GM15510 (cell line): ENCODE measurements around the gene PPL.

Experiments used
- POLR2A ChIP-seq: IDR thresholded peaks from 3 replicates; pipeline ENCODE4 v1.6.1; 2011; ENCODE audit warnings: borderline replicate concordance; ENCODE audit not compliant: insufficient read length; ENCODE audit errors: extremely low read depth

PPL gene

GRCh38 chr16:4859900-4860255, 77.1 kb downstream of the PPL start:
- TF ChIP-seq POLR2A: no peak

GRCh38 chr16:4859190-4859899, 77.6 kb downstream of the PPL start:
- no peak for TF ChIP-seq POLR2A

- no peak for TF ChIP-seq POLR2A
These were observed 81.1 kb downstream of the PPL start for GRCh38 chr16:4855804-4856203.

DNA sequence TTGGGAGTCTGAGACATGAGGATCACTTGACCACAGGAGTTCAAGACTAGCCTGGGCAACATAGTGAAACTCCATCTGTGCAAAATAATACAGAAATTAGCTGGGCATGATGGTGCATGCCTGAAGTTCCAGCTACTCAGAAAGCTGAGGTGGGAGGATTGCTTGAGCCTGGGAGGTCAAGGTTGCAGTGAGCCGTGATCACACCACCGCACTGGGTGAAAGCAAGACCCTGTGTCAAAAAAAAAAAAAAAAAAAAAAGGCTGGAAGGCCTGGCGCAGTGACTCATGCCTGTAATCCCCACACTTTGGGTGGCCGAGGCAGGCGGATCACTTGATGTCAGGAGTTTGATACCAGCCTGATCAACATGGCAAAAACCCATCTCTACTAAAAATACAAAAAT, 81.6 kb downstream of the PPL start:
- no peak for TF ChIP-seq POLR2A

DNA sequence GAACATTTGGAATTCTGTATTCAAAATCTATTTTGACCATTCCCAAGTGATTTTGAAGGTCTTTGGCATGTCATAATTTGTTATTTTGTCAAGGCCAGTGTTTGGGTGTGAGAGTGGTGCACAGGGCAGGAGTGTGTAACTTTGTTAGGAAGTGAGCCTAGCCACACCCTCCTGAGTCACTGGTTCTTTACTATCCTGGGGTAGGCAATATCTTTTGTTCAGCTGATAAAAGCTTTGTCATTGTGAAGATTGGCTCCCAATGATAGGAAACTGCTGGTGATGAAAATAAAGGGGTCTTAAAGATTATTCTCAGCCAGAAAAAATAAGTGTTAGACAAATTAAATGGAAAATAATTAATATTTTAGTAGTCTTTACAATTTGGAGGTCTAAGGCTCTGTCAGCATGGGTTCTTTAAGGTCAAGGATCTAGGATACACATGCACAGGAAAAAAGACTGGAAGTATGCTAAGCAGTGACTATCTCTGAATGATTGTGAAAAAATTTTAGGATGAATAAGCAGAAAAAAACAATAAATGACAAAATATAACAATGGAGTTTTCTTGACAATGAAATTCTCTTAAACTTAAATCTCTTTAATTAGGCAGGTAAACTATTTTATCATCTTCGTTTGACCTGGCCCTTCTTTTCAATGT, 84.6 kb downstream of the PPL start:
- no peak for TF ChIP-seq POLR2A

DNA sequence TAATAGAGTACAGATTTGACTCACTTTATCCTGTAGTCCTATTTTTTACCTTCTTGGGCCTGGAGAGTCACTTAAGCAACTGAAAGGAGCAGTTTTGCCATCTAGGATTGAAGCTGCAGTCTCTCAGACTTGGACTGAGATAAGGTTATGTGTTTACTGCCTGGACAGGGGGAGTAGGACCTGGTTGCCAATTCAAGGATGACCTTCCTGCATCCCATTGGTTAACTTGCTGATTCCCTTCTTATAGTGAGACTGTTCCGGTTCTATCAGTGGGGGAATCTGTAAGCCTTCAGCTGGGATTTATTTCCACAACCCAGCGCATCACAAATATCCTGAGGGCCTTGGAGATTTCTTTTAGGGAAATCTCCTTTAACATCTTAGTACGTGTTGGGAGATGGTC, 86.7 kb downstream of the PPL start:
- no peak for TF ChIP-seq POLR2A

DNA sequence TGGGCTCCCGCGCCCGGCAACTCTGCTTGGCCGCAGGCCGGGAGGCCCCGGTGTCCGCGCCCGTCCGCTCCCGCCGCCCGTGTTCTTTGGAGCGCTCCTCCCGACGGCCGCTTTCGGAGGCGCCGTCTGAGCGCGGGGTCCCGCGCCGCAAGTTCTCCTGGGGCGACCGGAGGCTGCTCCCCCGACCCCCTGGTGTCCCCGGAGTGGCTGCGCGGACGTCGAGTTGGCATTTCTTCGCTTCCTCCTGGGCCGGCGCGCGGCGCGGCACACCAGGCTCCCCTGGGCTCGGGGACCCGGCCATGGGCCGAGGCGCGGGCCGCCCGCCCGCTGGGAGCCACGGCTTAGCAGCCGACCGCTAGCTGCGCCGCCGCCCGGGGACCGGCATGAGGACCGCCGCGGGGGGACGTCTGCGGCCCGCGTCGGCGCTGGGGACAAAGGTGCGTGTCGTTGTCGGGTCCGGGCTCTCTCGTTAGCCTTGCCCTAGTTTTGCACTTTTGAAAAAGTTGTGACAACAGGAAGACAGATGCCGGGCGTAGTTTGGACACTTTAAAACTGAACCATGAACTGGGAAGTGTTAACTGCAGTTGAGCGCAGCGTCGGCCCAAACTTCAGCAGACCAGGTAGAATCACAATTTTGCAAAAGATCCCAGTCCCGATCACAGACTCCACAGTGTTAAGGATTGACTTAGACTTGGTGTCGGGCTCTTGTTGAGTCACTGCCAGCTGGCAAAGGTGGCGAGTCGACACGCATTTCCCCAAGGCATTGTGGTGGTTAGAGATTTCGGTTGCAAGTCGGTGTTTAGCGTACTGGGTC, 89.0 kb downstream of the PPL start:
- TF ChIP-seq POLR2A: no peak

DNA sequence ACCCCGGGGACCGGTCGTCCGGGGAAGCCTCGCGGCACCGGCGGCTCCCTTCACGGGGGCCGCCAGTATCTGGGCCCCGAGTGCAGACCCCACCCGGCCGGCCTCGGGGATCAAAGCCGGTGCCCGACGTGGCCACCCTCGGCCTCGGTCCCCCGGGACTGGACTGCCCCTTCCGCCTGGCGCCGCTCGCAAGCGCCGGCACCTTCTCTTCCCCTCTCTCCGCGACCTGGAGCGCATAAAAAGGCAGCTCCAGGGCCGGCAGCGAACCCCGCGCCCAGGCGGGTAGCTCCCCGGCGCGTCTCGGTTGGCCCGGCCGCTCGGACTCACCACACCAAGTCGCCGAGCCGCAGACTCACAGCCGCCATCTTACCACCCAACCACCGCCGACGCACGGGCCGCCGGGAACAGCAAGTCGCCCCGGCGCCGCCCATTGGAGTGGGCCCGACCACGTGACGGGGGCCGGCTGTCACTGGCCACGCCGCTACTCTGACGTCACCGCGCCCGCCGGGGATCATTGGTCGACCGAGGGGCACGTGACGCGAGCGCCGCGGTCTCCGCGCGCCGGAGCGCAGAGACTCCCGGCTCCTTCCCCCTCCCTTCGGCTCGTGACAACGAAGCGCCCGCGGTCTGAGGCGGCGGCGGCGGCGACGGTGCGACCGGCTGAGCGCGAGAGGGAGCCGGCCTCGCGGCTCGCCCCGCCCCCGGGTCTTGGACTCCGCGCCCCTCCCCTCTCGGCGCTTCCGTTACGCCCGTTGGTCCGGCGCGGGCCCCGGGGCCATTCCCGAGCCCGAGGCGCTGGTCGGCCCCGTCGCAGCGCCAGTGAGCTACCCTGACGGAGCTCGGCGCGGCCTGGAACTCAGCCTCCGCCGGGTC, 89.8 kb downstream of the PPL start, which contains the start of the genes GLYR1 and UBN1:
TSS of gene GLYR1 (minus strand) at position 388 of the 873 bp plus-strand sequence. CDS start at position 365, 23 bp downstream.
TSS of gene UBN1 (plus strand) at position 581 of the 873 bp plus-strand sequence. CDS start 5,437 bp downstream, outside the sequence.
- peak; percentile 94 for TF ChIP-seq POLR2A

GRCh38 chr16:4846503-4846900, 90.4 kb downstream of the PPL start:
- TF ChIP-seq POLR2A: no peak

DNA sequence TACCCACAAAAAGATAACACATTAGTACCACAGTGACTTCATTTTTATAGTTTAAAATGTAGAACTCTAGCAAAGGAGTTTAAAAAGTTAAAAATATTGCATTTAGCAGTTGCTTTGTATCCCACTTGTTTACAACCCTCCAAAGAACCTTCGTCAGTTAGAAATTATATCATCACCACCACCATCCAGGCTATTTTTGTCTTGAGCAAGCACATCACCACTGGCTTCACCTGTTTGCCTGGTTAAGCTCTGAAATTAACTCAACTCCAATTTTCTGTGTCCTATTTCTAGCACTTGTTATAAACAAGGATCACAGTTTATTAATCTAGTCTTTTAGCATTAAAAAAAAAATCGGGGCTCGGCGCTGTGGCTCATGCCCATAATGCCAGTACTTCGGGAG, 96.0 kb downstream of the PPL start:
- no peak for TF ChIP-seq POLR2A

DNA sequence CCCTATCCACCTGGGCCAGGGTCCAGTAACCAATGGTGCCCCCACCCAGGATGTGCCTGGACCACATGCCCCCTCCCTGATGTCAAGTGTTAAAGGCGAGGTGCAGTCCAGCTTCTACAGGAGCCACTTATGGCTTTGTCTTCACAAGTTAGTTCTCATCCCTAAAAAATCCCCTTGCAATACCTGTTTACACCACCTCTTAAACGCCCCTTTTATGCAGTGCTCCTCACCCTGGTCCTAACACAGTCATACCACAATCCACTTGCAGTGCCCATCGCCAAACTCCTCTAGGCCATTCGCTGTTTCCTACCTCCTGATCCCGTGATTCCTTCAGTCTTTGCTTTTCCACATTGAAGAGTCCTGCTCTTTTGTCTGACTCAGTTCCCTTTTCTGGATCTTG, 97.0 kb downstream of the PPL start:
- TF ChIP-seq POLR2A: no peak

- TF ChIP-seq POLR2A: no peak
These were observed 99.0 kb downstream of the PPL start for GRCh38 chr16:4837733-4838501.

GRCh38 chr16:4836727-4837126, 100.2 kb downstream of the PPL start:
- no peak for TF ChIP-seq POLR2A

GRCh38 chr16:4833584-4833983, 103.4 kb downstream of the PPL start:
- no peak for TF ChIP-seq POLR2A
